Measurements from ENCODE around the gene LBX1.
"Not testable (repeated sequence)": the region's sequence is repeated elsewhere in the genome, so short reads cannot be mapped to it uniquely, and the experiment has no call there.

LBX1 gene

DNA sequence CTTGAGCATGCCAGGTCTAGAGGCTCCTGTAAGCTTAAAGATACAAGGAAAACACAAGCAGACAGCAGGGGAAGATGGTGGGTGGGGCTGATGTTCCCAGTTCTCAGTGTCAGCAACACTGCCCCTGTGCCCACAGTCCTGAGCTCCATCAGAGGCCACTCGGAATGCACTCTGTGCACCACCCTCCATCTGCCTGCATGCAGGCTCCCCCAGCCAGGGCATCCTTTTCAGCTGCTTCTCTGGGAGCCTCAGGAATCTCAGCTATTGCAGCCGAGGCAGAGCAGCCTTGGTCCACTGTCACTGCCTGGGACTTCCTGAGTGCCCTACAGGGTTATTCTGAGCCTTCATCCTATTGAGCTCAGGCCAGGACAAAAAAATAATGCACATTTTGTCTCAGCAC, 22.2 kb downstream of the LBX1 start:
- DNase-seq (ENCODE audit: low spot score): no peak

DNA sequence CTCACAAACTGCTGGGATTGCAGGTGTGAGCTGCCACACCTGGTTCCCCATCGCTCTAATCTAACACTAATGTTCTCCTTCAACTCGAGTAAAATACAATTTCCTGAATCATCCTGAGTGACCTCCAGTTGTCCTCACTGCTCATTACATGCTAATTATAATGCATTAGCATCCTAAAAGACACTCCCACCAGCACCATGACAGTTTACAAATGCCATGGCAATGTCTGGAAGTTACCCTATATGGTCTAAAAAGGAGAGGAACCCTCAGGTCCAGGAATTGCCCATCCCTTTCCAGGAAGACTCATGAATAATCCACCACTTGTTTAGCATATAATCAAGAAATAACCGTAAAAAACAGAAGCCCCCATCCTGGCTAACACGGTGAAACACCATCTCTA, 26.6 kb downstream of the LBX1 start:
- DNase-seq (ENCODE audit: low spot score): not testable (repeated sequence)

DNA sequence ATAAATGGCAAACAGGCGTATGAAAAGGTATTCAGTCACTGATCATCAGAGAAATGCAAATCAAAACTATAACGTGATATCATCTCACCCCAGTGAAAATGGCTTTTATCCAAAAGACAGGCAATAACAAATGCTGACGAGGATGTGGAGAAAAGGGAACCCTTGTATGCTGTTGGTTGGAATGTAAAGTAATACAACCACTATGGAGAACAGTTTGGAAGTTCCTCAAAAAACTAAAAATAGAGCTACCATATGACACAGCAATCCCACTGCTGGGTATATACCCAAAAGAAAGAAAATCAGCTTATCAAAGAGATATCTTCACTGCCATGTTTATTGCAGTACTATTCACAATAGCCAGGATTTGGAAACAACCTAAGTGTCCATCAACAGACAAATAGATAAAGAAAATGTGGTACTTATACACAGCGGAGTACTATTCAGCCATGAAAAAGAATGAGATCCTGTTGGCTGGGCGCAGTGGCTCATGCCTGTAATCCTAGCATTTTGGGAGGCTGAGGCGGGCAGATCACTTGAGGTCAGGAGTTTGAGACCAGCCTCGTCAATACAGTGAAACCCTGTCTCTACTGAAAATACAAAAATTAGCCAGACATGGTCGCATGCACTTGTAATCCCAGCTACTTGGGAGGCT, 30.8 kb downstream of the LBX1 start:
- DNase-seq (ENCODE audit: low spot score): not testable (repeated sequence)

DNA sequence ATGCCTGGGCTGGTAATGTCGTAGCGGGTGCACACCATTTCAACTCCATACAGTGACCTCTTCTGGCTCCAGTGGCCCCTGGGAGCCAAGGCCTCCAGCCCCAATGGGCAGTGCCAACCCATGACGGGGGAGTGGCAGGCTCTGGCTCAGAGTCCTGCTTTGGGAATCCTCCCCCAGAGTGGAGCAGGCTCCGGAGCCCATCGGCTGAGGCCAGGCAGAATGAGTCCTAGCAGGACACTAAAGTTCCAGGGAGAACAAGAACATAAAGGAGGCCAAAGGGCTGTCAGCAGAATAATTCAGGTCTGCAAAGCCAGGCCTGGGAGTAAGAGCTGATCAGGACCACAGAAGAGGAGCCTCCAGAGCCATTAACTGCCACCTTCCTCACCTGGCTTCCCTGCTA, 33.3 kb downstream of the LBX1 start:
- DNase-seq (ENCODE audit: low spot score): no peak

DNA sequence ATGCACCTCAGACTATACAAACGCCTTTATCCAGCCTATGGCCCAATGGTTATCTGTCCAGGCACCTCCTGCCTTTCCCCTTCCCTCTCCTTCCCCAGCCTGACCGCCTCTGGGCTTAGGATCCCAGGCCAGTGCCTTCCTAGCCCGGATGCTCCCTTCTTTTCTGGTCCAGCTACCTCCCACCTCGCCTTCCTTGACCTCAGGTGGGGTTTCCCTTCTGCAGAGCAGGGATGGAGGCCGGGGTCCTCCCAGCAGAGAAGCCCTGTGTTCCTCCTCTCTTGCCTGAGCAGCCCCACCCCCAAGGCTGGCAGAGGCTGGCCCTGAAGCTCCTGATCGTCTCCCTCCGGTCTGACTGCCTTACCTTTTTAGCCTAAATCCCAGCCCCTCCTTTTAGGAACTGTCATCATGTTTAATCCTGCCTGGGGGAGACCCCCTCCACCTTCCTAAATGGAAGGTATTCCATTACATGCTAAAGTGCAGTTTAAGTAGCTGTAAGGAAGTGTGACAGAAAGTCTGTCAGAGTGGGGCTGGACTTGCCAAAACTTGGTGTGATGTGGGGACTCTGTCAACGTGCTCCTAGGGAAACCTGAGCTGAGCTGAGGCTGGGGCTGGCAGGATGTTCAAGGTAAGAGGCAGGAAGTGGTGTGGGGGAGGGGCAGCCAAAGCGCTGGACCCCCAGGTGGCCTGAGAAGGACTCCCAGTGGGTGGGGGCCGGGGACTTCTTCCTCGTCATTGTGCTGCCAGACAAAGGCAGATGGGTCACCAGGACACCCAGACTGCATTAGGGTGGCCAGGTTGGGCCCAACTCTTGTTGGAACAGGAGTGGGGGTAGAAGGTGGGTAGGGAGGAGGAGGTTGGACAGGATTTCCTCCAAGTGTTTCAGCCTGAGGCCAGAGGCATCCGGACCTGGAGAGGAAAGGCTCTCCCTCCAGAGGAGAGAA, 39.5 kb downstream of the LBX1 start:
- DNase-seq (ENCODE audit: low spot score): no peak

DNA sequence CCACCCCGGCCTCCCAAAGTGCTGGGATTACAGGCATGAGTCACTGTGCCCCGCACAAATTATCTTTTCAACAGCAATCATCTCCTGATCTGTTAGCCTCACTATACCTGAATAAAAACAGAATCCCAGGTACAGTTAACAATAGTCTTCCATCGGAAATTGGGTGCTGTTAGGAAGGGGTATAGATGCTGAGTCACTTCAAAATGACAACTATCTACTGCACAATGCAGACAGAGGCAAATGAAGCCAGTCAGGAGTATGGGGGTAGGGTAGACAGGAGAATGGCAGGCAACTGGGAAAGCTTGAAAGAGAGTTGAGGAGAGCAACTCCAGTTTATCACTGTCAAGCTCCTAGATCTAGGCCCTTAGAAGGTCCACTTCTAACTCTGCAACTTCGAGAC, 40.3 kb downstream of the LBX1 start:
- DNase-seq (ENCODE audit: low spot score): no peak

DNA sequence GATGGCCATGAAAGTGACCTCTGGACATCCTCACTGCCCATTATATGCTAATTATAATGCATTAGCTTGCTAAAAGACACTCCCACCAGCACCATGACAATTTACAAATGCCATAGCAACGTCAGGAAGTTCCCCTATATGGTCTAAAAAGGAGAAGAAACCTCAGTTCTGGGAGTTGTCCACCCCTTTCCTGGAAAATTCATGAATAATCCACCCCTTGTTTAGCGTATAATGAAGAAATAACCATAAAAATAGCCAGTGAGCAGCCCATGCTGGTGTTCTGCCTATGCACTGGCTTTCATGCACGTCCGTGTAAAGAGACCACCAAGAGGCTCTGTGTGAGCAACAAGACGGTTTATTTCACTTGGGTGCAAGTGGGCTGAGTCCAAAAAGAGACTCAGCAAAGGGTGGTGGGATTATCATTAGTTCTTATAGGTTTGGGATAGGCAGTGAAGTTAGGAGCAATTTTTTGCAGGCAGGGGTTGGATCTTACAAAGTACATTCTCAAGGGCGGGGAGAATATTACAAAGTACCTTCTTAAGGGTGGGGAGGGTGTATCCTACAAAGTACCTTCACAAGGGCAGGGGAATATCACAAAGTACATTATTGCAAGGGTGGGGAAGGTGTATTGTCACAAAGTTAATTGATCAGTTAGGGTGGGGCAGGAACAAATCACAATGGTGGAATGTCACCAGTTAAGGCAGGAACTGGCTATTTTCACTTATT, 45.6 kb downstream of the LBX1 start:
- no peak for DNase-seq (ENCODE audit: low spot score)

DNA sequence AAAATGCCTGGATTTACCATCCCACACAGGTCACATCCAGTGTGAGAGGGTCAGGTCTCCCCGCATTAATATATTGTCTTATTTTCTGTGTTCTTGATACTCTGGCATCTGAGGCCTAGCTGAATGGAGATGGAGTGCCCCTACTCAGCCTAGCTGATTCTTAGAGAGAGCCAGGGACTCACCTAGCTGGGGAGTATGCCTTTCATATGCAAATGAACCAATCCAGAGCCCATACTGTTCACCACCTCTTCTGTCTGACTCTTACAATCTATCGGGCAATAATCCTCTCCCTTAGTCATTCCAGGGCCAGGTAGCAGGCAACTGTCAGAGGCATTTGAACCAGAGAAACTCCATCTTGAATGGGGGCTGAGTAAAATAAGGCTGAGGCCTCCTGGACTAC, 46.3 kb downstream of the LBX1 start:
- DNase-seq (ENCODE audit: low spot score): no peak

Measured in AG08395 (cell line).